RWPE1 (cell line): ENCODE measurements around the gene THSD4.

Experiments
- CTCF ChIA-PET: fragments of 350-600 bp; sonication (Branson Sonifier 250); formaldehyde crosslinking; extraction: SDS; loops from one replicate; lab custom pipeline; 2021; lab: Yijun Ruan, JAX
- POLR2A ChIA-PET: fragments of 400-600 bp; formaldehyde crosslinking; extraction: SDS; loops from one replicate; lab custom pipeline; 2020; ENCODE audit warnings: antibody characterized with exemption; ENCODE audit not compliant: low non-redundant PET; lab: Yijun Ruan, JAX
- DNase-seq: peaks from one replicate; pipeline ENCODE4 v3.0.0; 2012; ENCODE audit warnings: low spot score
- H3K27ac ChIP-seq: fragments of 450-650 bp; 2 replicates; pipeline ENCODE4 v1.5.1; 2017
- TF ChIP-seq, protein P1 (sequence below): fragments of 450-650 bp; conservative IDR thresholded peaks from 2 replicates; pipeline ENCODE4 v1.5.1; 2017; ENCODE audit warnings: low read depth, mild to moderate bottlenecking

Gene THSD4

DNA sequence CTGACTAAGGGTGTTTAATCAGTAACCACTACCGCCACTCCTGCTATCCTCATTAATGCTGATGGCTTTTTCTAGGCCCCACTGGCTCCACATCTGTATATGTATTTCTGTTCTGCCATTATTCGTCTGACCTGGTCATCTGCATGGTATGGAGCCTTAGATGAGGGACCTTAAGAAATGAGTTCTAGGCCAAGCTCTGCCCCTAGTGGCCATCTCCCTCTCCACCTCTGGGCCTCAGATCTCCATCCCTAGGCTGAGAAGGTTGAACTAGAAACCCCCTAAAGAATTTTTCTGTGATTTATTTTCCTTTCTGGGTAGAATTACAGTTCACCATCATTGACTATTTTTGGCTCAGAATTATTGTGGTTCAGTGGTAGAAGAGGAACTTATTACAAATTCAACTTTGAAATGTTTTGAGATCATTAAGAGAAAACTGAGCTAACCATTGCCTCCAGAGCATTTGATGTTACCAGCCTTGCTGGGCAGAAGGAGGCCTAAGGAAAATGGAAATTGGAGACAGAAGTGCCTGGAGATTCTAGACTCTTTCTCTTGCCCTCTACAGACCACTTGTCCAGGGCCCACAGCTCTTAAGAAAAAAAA lies 369.9 kb downstream of the THSD4 start:
- ChIA-PET POLR2A (no interaction called here), CTCF (interaction anchor here (0.6 to 1.5 kb wide), 9 partner anchors 10 to 1752 kb away, joined by 3 to 10 read pairs (median 3); no protein-coding TSS in a partner anchor)
- TF ChIP-seq, protein P1, sequence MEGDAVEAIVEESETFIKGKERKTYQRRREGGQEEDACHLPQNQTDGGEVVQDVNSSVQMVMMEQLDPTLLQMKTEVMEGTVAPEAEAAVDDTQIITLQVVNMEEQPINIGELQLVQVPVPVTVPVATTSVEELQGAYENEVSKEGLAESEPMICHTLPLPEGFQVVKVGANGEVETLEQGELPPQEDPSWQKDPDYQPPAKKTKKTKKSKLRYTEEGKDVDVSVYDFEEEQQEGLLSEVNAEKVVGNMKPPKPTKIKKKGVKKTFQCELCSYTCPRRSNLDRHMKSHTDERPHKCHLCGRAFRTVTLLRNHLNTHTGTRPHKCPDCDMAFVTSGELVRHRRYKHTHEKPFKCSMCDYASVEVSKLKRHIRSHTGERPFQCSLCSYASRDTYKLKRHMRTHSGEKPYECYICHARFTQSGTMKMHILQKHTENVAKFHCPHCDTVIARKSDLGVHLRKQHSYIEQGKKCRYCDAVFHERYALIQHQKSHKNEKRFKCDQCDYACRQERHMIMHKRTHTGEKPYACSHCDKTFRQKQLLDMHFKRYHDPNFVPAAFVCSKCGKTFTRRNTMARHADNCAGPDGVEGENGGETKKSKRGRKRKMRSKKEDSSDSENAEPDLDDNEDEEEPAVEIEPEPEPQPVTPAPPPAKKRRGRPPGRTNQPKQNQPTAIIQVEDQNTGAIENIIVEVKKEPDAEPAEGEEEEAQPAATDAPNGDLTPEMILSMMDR: peak; percentile 38; the same call in 1 of the 2 replicates
- no peak overlapping the region for H3K27ac ChIP-seq
- no peak for DNase-seq

DNA sequence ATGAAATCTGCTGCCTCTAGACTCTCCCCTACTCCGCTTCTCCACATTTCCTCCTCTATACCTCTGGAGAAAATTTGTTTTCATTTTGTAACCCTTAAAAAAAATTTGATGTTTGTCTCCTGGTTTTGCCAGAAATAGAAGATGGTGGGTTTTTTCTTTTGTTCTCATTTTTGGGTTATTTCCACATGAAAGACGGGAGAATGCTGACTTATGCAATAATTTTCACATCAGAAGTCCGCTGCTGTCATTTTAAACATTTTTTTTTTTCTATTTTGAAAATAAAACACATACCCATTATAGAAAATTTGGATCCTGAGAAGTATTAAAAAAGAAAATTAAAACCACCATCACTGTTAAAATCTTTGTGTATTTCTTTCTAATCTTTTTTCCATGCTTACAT lies 374.3 kb downstream of the THSD4 start:
- TF ChIP-seq, protein P1: no peak
- ChIA-PET CTCF (interaction anchor here (0.6 kb wide), 1 partner anchor 747 kb away, joined by 3 read pairs; no protein-coding TSS in a partner anchor), POLR2A (no interaction called here)
- DNase-seq: no peak
- no peak overlapping the region for H3K27ac ChIP-seq

DNA sequence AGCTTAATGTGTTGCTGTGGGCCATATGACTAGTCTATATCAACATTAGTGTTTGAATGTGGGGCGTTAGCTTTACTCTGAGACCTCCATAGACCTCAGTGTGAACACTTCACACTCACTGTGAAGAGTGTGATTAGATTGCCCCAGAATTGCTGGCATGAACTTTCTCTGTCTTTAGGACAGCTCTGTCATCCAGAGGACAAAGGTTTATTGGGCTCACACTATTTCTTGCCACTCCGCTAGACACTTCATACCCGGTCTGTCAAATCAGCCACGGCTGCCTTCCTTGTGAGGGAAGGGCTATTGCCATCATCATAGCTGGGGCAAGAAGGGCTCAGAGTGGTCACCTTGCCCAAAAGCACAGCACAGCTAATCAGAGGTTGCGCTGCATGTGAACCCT lies 378.3 kb downstream of the THSD4 start:
- TF ChIP-seq, protein P1: no peak
- H3K27ac ChIP-seq: no peak overlapping the region
- ChIA-PET POLR2A (no interaction called here), CTCF (no interaction called here)
- DNase-seq: no peak

DNA sequence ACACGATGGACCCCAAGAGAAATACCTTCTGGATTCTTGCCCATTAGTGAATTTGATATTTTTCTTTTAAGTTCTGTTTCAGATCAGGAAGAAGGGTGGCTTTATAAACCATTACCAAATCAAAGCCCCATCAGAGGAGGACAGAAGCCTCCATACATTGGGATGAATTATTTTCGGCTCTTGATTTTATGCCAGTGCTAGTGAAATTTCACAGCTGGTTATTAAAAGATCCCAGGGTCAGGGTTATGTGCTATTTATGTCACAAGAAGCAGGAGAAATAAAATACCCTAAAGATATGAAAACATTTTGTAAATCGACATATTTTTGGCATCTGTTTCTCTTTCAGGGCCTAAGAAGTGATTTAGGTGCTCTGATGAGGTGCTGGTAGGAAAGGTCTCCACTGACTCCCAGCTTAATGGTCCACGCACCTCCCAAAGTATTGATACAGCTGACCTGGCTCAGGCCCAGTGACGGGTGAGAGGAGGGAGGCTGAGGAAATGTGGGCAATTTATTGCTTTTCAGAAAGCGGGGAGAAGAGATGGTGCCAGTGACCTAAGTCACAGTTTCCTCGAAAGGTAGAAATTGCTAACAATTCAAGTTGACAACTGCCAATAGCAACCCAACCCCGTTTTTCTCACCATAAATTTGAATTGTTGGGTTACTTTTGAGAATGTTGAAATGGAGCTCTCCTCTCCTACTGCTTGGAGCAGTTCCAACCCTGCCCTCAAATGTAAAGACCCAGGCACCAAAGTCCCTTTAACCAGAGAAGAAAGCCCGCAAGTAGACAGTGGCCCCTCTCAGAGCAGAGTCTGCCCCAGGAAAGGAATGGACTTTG lies 379.5 kb downstream of the THSD4 start:
- no peak overlapping the region for H3K27ac ChIP-seq
- DNase-seq: no peak
- POLR2A ChIA-PET: no interaction called here
- CTCF ChIA-PET: interaction anchor here (0.6 to 0.7 kb wide), 2 partner anchors 9 to 712 kb away, joined by 3 read pairs; no protein-coding TSS in a partner anchor
- TF ChIP-seq, protein P1: no peak

DNA sequence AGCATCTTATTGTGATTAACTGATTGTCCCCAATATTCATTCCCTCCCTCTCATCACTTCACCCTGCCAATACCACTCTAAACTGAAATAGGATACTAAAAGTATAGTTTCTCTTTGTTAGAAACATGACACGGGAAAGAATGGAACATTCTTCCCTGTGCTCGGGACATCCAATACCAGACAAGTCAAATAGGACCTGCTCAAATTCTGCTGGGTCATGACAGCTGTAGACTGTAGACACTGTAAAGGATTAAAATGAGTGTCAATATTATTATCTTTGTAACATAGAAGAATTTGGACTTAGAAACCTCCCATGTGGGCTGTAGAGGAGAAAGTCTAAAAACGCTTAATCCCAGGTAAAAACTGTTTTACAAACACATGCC lies 380.1 kb downstream of the THSD4 start:
- H3K27ac ChIP-seq: no peak overlapping the region
- no peak for DNase-seq
- CTCF ChIA-PET: interaction anchor here (0.6 kb wide), 1 partner anchor 10 kb away, joined by 3 read pairs; no protein-coding TSS in a partner anchor
- TF ChIP-seq, protein P1: no peak
- POLR2A ChIA-PET: no interaction called here

DNA sequence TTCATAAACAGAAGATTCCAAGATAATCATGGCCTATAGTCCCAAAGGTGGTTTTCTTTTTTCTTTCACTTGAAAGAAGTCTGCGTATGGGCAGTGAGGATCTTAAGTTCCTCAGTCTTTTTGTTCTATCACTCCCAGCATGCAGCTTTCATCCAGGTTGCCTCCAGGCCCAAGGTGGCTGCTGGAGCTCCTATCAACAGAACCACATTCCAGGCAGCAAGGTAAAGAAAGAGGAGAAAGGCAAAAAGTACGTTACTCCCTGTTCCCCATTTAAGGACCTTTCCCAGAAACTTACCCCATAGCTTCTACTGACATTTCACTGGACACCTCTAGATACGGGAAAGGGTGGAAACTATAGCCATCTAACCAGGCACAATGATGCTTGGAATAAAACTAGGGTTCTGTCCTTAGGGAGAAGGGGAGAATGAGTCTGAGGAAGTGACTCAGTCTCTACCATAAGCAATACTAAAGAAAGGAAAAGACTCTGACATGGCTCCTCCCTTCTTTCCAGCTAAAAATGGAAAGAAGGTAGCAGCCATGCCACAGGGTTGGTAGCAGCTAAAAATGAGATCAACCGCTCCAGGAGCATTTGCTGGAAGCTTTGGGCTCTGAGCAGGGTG lies 381.2 kb downstream of the THSD4 start:
- H3K27ac ChIP-seq: no peak overlapping the region
- DNase-seq: peak; percentile 42
- ChIA-PET POLR2A (no interaction called here), CTCF (no interaction called here)
- TF ChIP-seq, protein P1: no peak
